A375 (cell line): ENCODE measurements around the gene CHAF1A. TPM values are rescaled to one million over a fixed set of nuclear protein-coding genes. Genes with fewer than 3 reads are reported as not detected.

Experiments
- small RNA-seq: library from RNA; depleted of rRNA; stranded (forward); fragments of <200 nt; gene quantifications from one replicate; pipeline ENCODE3, GENCODE V24; 2014
- total RNA-seq: library from RNA; depleted of rRNA; stranded (reverse); fragments of >200 nt; shearing (Covaris generic); gene quantifications from 2 replicates; pipeline ENCODE4 v1.2.3, GENCODE V29; 2014; rRNA removed

CHAF1A gene
- total RNA-seq, result 65.7 and 78.7 TPM in 2 replicates

GRCh38 chr19:4402171-4403004 is at the start of gene CHAF1A:
Gene CHAF1A (plus strand): TSS chr19:4402640. CDS start chr19:4402763, 123 bp downstream.

GRCh38 chr19:4400135-4400936 is 2.1 kb upstream of the CHAF1A start, which contains the start of gene SH3GL1:
Gene SH3GL1 (minus strand): TSS chr19:4400547. CDS start chr19:4400368, 179 bp downstream.

GRCh38 chr19:4457654-4458395 is 55.4 kb downstream of the CHAF1A start, which contains the start of gene UBXN6:
Gene UBXN6 (minus strand): TSS chr19:4457794. CDS start chr19:4457697, 97 bp downstream.

GRCh38 chr19:4472174-4472974 is 69.9 kb downstream of the CHAF1A start, which contains the start of gene HDGFL2:
Gene HDGFL2 (plus strand): TSS chr19:4472297. CDS start chr19:4472351, 54 bp downstream.

Small RNA genes lying within 50 kb of the gene (small RNA-seq; reads per million reads assigned to genes)
- not detected for gene MIR4746

Other genes with a start within 250 kb of the CHAF1A start
- not detected in 2 replicates for gene CREB3L3, start 249.0 kb upstream of the CHAF1A start, total RNA-seq
- gene SIRT6, start 220.1 kb upstream of the CHAF1A start, total RNA-seq, result 26.9 and 28.0 TPM in 2 replicates
- 0.49 and 0.80 TPM in 2 replicates for gene ANKRD24, start 220.0 kb upstream of the CHAF1A start, total RNA-seq
- 1.8 and 4.5 TPM in 2 replicates for gene EBI3, start 173.1 kb upstream of the CHAF1A start, total RNA-seq
- gene YJU2, start 155.6 kb upstream of the CHAF1A start, total RNA-seq, result 48.2 and 48.4 TPM in 2 replicates
- gene SHD, start 123.4 kb upstream of the CHAF1A start, total RNA-seq, result not detected in 2 replicates
- gene TMIGD2, start 100.3 kb upstream of the CHAF1A start, total RNA-seq, result not detected in 2 replicates
- gene FSD1, start 98.0 kb upstream of the CHAF1A start, total RNA-seq, result 46.5 and 48.8 TPM in 2 replicates
- gene STAP2, start 63.8 kb upstream of the CHAF1A start, total RNA-seq, result 7.2 and 7.9 TPM in 2 replicates
- 5.1 and 7.1 TPM in 2 replicates for gene MPND, start 59.1 kb upstream of the CHAF1A start, total RNA-seq
- gene SH3GL1, start 2.1 kb upstream of the CHAF1A start, total RNA-seq, result 79.5 and 85.0 TPM in 2 replicates
- gene UBXN6, start 55.2 kb downstream of the CHAF1A start, total RNA-seq, result 80.4 and 87.6 TPM in 2 replicates
- gene HDGFL2, start 69.7 kb downstream of the CHAF1A start, total RNA-seq, result 75.7 and 79.9 TPM in 2 replicates
- 3.9 and 4.1 TPM in 2 replicates for gene PLIN4, start 115.8 kb downstream of the CHAF1A start, total RNA-seq
- gene PLIN5, start 132.6 kb downstream of the CHAF1A start, total RNA-seq, result 0.15 and 1.4 TPM in 2 replicates
- 0.11 TPM in 1 of 2 replicates, not detected in the other for gene LRG1, start 137.4 kb downstream of the CHAF1A start, total RNA-seq
- 27.4 and 35.0 TPM in 2 replicates for gene SEMA6B, start 157.0 kb downstream of the CHAF1A start, total RNA-seq
- gene TNFAIP8L1, start 236.9 kb downstream of the CHAF1A start, total RNA-seq, result 4.6 and 5.2 TPM in 2 replicates